IMR-90 (cell line): Measurements from ENCODE around the gene PRKN. TPM values are rescaled to one million over a fixed set of nuclear protein-coding genes. Genes with fewer than 3 reads are reported as not detected.

ENCODE experiments used
- ATAC-seq: fragments of 200-7000 bp; cut with Tn5 transposase; 2 replicates; pipeline ENCODE4 v1.9.1; 2020; ENCODE audit warnings: low read depth, mild to moderate bottlenecking, moderate library complexity
- BruUV-seq: library from RNA; stranded (reverse); fragments of 400-500 nt; replicated peaks from 2 replicates; lab custom pipeline; 2021; lab: Mats Ljungman, UMichigan
- CTCF ChIA-PET: fragments of 300-600 bp; formaldehyde crosslinking; extraction: SDS; loops from one replicate; lab custom pipeline; 2021; ENCODE audit warnings: antibody characterized with exemption; lab: Yijun Ruan, JAX
- POLR2A ChIA-PET: fragments of 300-600 bp; sonication (Branson Sonifier 250); formaldehyde crosslinking; loops from one replicate; lab custom pipeline; 2022; ENCODE audit warnings: antibody characterized with exemption; ENCODE audit not compliant: unreplicated experiment; lab: Charles Lee
- DNase-seq: peaks from one replicate; pipeline ENCODE4 v3.0.0; 2013
- H2AFZ ChIP-seq: replicated peaks from 2 replicates; pipeline ENCODE3; 2013; ENCODE audit warnings: low read length, mild to moderate bottlenecking; ENCODE audit not compliant: poor library complexity
- H2AK5ac ChIP-seq: 2 replicates; pipeline ENCODE4 v1.6.1; 2013; ENCODE audit warnings: low read depth, low read length, inconsistent platforms
- H2AK9ac ChIP-seq: replicated peaks from 2 replicates; pipeline ENCODE3; 2013; ENCODE audit warnings: mild to moderate bottlenecking, low read depth, low read length, moderate library complexity; ENCODE audit not compliant: poor library complexity
- H2BK120ac ChIP-seq: 2 replicates; pipeline ENCODE4 v1.6.1; 2013; ENCODE audit warnings: low read depth, low read length, inconsistent platforms
- H2BK15ac ChIP-seq: 3 replicates; pipeline ENCODE4 v1.6.1; 2013; ENCODE audit warnings: low read depth, low read length, inconsistent platforms
- H2BK20ac ChIP-seq: 2 replicates; pipeline ENCODE4 v1.6.1; 2013; ENCODE audit warnings: low read depth, mild to moderate bottlenecking, inconsistent platforms, low read length, moderate library complexity
- H2BK5ac ChIP-seq: 2 replicates; pipeline ENCODE4 v1.6.1; 2013; ENCODE audit warnings: mild to moderate bottlenecking, low read depth, low read length, inconsistent platforms; ENCODE audit not compliant: poor library complexity, severe bottlenecking
- H3K14ac ChIP-seq: replicated peaks from 2 replicates; pipeline ENCODE4 v1.6.1; 2013; ENCODE audit warnings: low read depth, low read length, inconsistent platforms
- H3K18ac ChIP-seq: 2 replicates; pipeline ENCODE4 v1.6.1; 2013; ENCODE audit warnings: low read depth, low read length, control low read depth
- H3K23ac ChIP-seq: 2 replicates; pipeline ENCODE4 v1.6.1; 2013; ENCODE audit warnings: low read depth, low read length, inconsistent platforms
- H3K27ac ChIP-seq: 2 replicates; pipeline ENCODE4 v1.5.1; 2013; ENCODE audit warnings: mild to moderate bottlenecking, control low read depth, low read length; ENCODE audit not compliant: insufficient read depth
- H3K27me3 ChIP-seq: 2 replicates; pipeline ENCODE4 v1.6.1; 2013; ENCODE audit warnings: low read length; ENCODE audit not compliant: control insufficient read depth, insufficient read depth
- H3K36me3 ChIP-seq: 2 replicates; pipeline ENCODE4 v1.6.1; 2013; ENCODE audit warnings: low read length, mixed read lengths; ENCODE audit not compliant: control insufficient read depth, insufficient read depth
- H3K4ac ChIP-seq: 2 replicates; pipeline ENCODE4 v1.6.1; 2013; ENCODE audit warnings: low read depth, low read length, inconsistent platforms
- H3K4me1 ChIP-seq: 2 replicates; pipeline ENCODE4 v1.6.1; 2013; ENCODE audit warnings: low read length, mixed read lengths; ENCODE audit not compliant: control insufficient read depth, insufficient read depth
- H3K4me2 ChIP-seq: 2 replicates; pipeline ENCODE4 v1.6.1; 2013; ENCODE audit warnings: low read depth, mild to moderate bottlenecking, control low read depth, low read length, moderate library complexity
- H3K4me3 ChIP-seq: 2 replicates; pipeline ENCODE4 v1.5.1; 2013; ENCODE audit warnings: low read depth, mild to moderate bottlenecking, control low read depth, low read length, moderate library complexity; ENCODE audit not compliant: insufficient read depth
- H3K56ac ChIP-seq: 2 replicates; pipeline ENCODE4 v1.6.1; 2013; ENCODE audit warnings: low read length, inconsistent platforms; ENCODE audit not compliant: insufficient read depth; ENCODE audit errors: extremely low read depth
- H3K79me1 ChIP-seq, 2 experiments: 2 replicates each; pipeline ENCODE4 v1.6.1; 2013; ENCODE audit warnings: low read length in 2 of 2, inconsistent platforms in 1 of 2, low read depth in 1 of 2
- H3K9ac ChIP-seq: 2 replicates; pipeline ENCODE4 v1.6.1; 2013; ENCODE audit warnings: low read depth, low read length, control low read depth
- H3K9me1 ChIP-seq: 2 replicates; pipeline ENCODE4 v1.6.1; 2013; ENCODE audit warnings: low read length, inconsistent platforms; ENCODE audit not compliant: insufficient read depth
- H3K9me3 ChIP-seq: 2 replicates; pipeline ENCODE4 v1.6.1; 2013; ENCODE audit warnings: low read length; ENCODE audit not compliant: control insufficient read depth, insufficient read depth
- H4K20me1 ChIP-seq: 2 replicates; pipeline ENCODE4 v1.6.1; 2013; ENCODE audit warnings: low read length, inconsistent platforms; ENCODE audit not compliant: insufficient read depth
- H4K5ac ChIP-seq: 2 replicates; pipeline ENCODE4 v1.6.1; 2013; ENCODE audit warnings: mild to moderate bottlenecking, low read depth, low read length, control low read depth
- H4K8ac ChIP-seq, 2 experiments: 2 replicates each; pipeline ENCODE4 v1.6.1; 2013; ENCODE audit warnings: low read depth in 2 of 2, low read length in 2 of 2, control low read depth in 1 of 2, inconsistent platforms in 1 of 2
- H4K91ac ChIP-seq: 2 replicates; pipeline ENCODE4 v1.6.1; 2013; ENCODE audit warnings: low read depth, low read length, inconsistent platforms; ENCODE audit not compliant: insufficient read depth
- BHLHE40 ChIP-seq: fragments of 150-350 bp; IDR thresholded peaks from 2 replicates; pipeline ENCODE4 v1.6.1; 2016; ENCODE audit warnings: mild to moderate bottlenecking, low read depth, low read length
- CEBPB ChIP-seq: IDR thresholded peaks from 2 replicates; pipeline ENCODE4 v1.6.1; 2012; ENCODE audit warnings: low read depth, low read length, improper control_type of control experiment
- CHD1 ChIP-seq: IDR thresholded peaks from 2 replicates; pipeline ENCODE4 v1.6.1; 2012; ENCODE audit warnings: low read depth, low read length, improper control_type of control experiment
- FOS ChIP-seq: fragments of 150-350 bp; IDR thresholded peaks from 2 replicates; pipeline ENCODE4 v1.6.1; 2016; ENCODE audit warnings: low read depth, low read length
- MAFK ChIP-seq: IDR thresholded peaks from 2 replicates; pipeline ENCODE4 v1.6.1; 2012; ENCODE audit warnings: low read depth, low read length, improper control_type of control experiment
- MAZ ChIP-seq: IDR thresholded peaks from 2 replicates; pipeline ENCODE4 v1.6.1; 2012; ENCODE audit warnings: low read depth, mild to moderate bottlenecking, low read length, improper control_type of control experiment, moderate library complexity, borderline replicate concordance
- MXI1 ChIP-seq: IDR thresholded peaks from 2 replicates; pipeline ENCODE4 v1.6.1; 2012; ENCODE audit warnings: low read depth, mild to moderate bottlenecking, low read length, moderate library complexity, borderline replicate concordance
- NFE2L2 ChIP-seq: fragments of 150-350 bp; IDR thresholded peaks from 2 replicates; pipeline ENCODE4 v1.6.1; 2016; ENCODE audit warnings: low read depth, mild to moderate bottlenecking, low read length
- POLR2A ChIP-seq: IDR thresholded peaks from 2 replicates; pipeline ENCODE4 v1.6.1; 2012; ENCODE audit warnings: mild to moderate bottlenecking, low read depth, low read length
- RCOR1 ChIP-seq: IDR thresholded peaks from 2 replicates; pipeline ENCODE4 v1.6.1; 2012; ENCODE audit warnings: mild to moderate bottlenecking, low read length, improper control_type of control experiment; ENCODE audit not compliant: insufficient replicate concordance
- USF2 ChIP-seq: fragments of 150-350 bp; IDR thresholded peaks from 2 replicates; pipeline ENCODE4 v1.6.1; 2017; ENCODE audit warnings: mild to moderate bottlenecking, antibody characterized with exemption, low read length, low read depth
- WGBS, 2 experiments: methylation state at CpG; one replicate each; pipeline versions ENCODE4 v1.1.5 to v1.1.7; 2013; ENCODE audit warnings: missing lambda C conversion rate in 2 of 2; ENCODE audit not compliant: insufficient read length in 1 of 2; ENCODE audit errors: extremely low coverage in 2 of 2; 5-methylcytosine and 5-hydroxymethylcytosine counted together
- dilution Hi-C: fragments of 300-500 bp; cut with HindIII; formaldehyde crosslinking; loops from one replicate; pipeline ENCODE4 v1.14.3; 2018; ENCODE audit warnings: low sequenced_read_pairs; ENCODE audit not compliant: unreplicated experiment
- in situ Hi-C: fragments of 300-500 bp; cut with MboI; formaldehyde crosslinking; loops from 3 replicates; pipeline ENCODE4 v1.14.3; 2019; ENCODE audit warnings: low sequenced_read_pairs, inconsistent platforms, mixed read lengths
- intact Hi-C: fragments of 100-400 bp; cut with micrococcal nuclease; formaldehyde crosslinking; loops from 2 replicates; pipeline ENCODE4 v1.10.0; 2022
- polyA plus RNA-seq, 3 experiments: library from polyadenylated mRNA; depleted of rRNA; stranded (reverse); fragments of >200 nt; gene quantifications; 2 replicates each; pipeline ENCODE4 v1.2.3, GENCODE V29; 2012; ENCODE audit warnings: low replicate concordance in 1 of 3
- total RNA-seq: library from RNA; depleted of rRNA; stranded (reverse); fragments of >200 nt; gene quantifications from 2 replicates; pipeline ENCODE4 v1.2.3, GENCODE V29; 2012

Gene PRKN
- total and polyA plus RNA-seq, 2 of the 4 experiments (the other 2 are of a cell fraction): 0.15 to 0.18 TPM

GRCh38 chr6:162195441-162195840 is 532.1 kb downstream of the PRKN start:
- Histone ChIP-seq H4K20me1 (no peaks in the 10 kb centered on the region), H4K91ac (no peak overlapping the region), H3K4me1 (no peaks in the 10 kb centered on the region), H3K27me3 (no peaks in the 10 kb centered on the region), H3K4me2 (no peak overlapping the region), H2AK5ac (no peak overlapping the region), H3K27ac (no peak overlapping the region), H3K79me1 (no peaks in the 10 kb centered on the region), H3K36me3 (no peaks in the 10 kb centered on the region), H2BK120ac (no peak overlapping the region), H2BK20ac (no peak overlapping the region), H4K8ac (no peak overlapping the region), H4K5ac (no peak overlapping the region), H3K9me3 (peaks cover 21% of the 10 kb centered on the region), H3K4me3 (no peak overlapping the region), H3K9ac (no peak overlapping the region), H2AFZ (no peak overlapping the region), H3K56ac (no peak overlapping the region), H2BK5ac (no peak overlapping the region), H2BK15ac (no peak overlapping the region), H3K18ac (no peak overlapping the region), H3K14ac (no peak overlapping the region), H2AK9ac (no peak overlapping the region), H3K4ac (no peak overlapping the region), H3K9me1 (no peaks in the 10 kb centered on the region), H3K23ac (no peak overlapping the region)
- no CpG with 5 or more reads among the region's 2 CpGs for WGBS, 2 experiments
- no peak for TF ChIP-seq FOS
- TF ChIP-seq USF2: no peak
- no peak for TF ChIP-seq MXI1
- TF ChIP-seq POLR2A: no peak
- no peak for TF ChIP-seq MAFK
- TF ChIP-seq CHD1: no peak
- no peak for TF ChIP-seq MAZ
- no peak for TF ChIP-seq RCOR1
- TF ChIP-seq BHLHE40: no peak
- TF ChIP-seq CEBPB: no peak
- TF ChIP-seq NFE2L2: no peak
- dilution Hi-C loops (no loop called here), in situ Hi-C loops (no loop called here), intact Hi-C loops (no loop called here)
- ChIA-PET CTCF (no interaction called here), POLR2A (no interaction called here)
- BruUV-seq: no TSS peak
- ATAC-seq (no peak), DNase-seq (no peak)
